ENCODE results near the gene DOCK10. TPM values are rescaled to one million over a fixed set of nuclear protein-coding genes. Genes with fewer than 3 reads are reported as not detected.

DOCK10 gene
- total RNA-seq, 5 donors from 2014 or later (not counting 1 experiment from before 2014, with no cell fraction given), result 206 to 266 (median 235) TPM

- WGBS (ENCODE audit: insufficient coverage), result 86% methylated on average over 1 of the region's 4 CpGs
- ChIA-PET POLR2A (interaction anchor here in 1 of 2 donors (0.6 kb wide), 1 partner anchor 20 kb away, joined by 10 read pairs; the partner anchor contains the start of gene DOCK10), CTCF (interaction anchor here (0.6 to 1.8 kb wide), 2 partner anchors 11 to 243 kb away, joined by 3 to 5 read pairs; no protein-coding TSS in a partner anchor)
- DNase-seq (no peak), ATAC-seq (replicated peaks in 1 of 4) (no peak)
- peaks cover 86 to 90% (median 89%) of the 10 kb centered on the region in 3 donors for H3K4me1 Mint-ChIP-seq
- Histone ChIP-seq H3K9me3 (no peaks in the 10 kb centered on the region), H3K36me3 (ENCODE audit: control insufficient read depth in 2 of 2, extremely low read depth in 1 of 2, insufficient read depth in 1 of 2, low read length in 1 of 2) (peaks cover 0 to 5% of the 10 kb centered on the region in 2 donors), H3K4me3 (ENCODE audit: control insufficient read depth in 1 of 2, extremely low read depth in 1 of 2, low read length in 1 of 2) (no peak overlapping the region), H3K27me3 (replicated peaks in 1 of 2; ENCODE audit: control insufficient read depth in 2 of 2, extremely low read depth in 1 of 2, insufficient read depth in 2 of 2, low read length in 1 of 2) (no peaks in the 10 kb centered on the region), H3K4me1 (ENCODE audit: control insufficient read depth in 1 of 2, extremely low read depth in 1 of 2, insufficient read depth in 2 of 2, low read length in 2 of 2) (peaks cover 21 to 39% of the 10 kb centered on the region in 2 experiments), H3K27ac (ENCODE audit: low read length) (no peak overlapping the region)
- no peaks in the 10 kb centered on the region for H3K9me3 Mint-ChIP-seq
- H3K27me3 Mint-ChIP-seq, result no peaks in the 10 kb centered on the region
- peak overlapping the region; percentile 17 to 74 for H3K27ac Mint-ChIP-seq
- H3K36me3 Mint-ChIP-seq, result peaks cover 25% of the 10 kb centered on the region
- H3K4me3 Mint-ChIP-seq, result peak overlapping the region in 1 of 3 donors; percentile 14
These were observed 20.1 kb downstream of the DOCK10 start for GRCh38 chr2:225022188-225022587.

GRCh38 chr2:225020168-225020849 lies 22.0 kb downstream of the DOCK10 start:
- CTCF ChIA-PET, result interaction anchor here in 1 of 2 donors (0.5 to 1.8 kb wide), 2 partner anchors 9 to 1299 kb away, joined by 4 to 5 read pairs; no protein-coding TSS in a partner anchor
- no peaks in the 10 kb centered on the region for H3K27me3 ChIP-seq (replicated peaks in 1 of 2; ENCODE audit: control insufficient read depth in 2 of 2, extremely low read depth in 1 of 2, insufficient read depth in 2 of 2, low read length in 1 of 2)
- POLR2A ChIA-PET, result interaction anchor here in 1 of 2 donors (0.6 kb wide), 1 partner anchor 106 kb away, joined by 3 read pairs; no protein-coding TSS in a partner anchor
- no CpG with 5 or more reads among the region's 3 CpGs for WGBS (ENCODE audit: insufficient coverage)
- H3K27me3 Mint-ChIP-seq, result no peaks in the 10 kb centered on the region
- H3K36me3 ChIP-seq (ENCODE audit: control insufficient read depth in 2 of 2, extremely low read depth in 1 of 2, insufficient read depth in 1 of 2, low read length in 1 of 2), result peaks cover 0 to 5% of the 10 kb centered on the region in 2 donors
- ATAC-seq (replicated peaks in 1 of 4) (no peak), DNase-seq (no peak)
- H3K4me3 ChIP-seq (ENCODE audit: control insufficient read depth in 1 of 2, extremely low read depth in 1 of 2, low read length in 1 of 2), result no peak overlapping the region
- no peaks in the 10 kb centered on the region for H3K9me3 Mint-ChIP-seq
- H3K4me3 Mint-ChIP-seq, result no peak overlapping the region
- no peaks in the 10 kb centered on the region for H3K9me3 ChIP-seq
- H3K36me3 Mint-ChIP-seq, result peaks cover 22% of the 10 kb centered on the region
- H3K4me1 Mint-ChIP-seq, result peaks cover 79 to 80% (median 80%) of the 10 kb centered on the region in 3 donors
- peaks cover 10 to 27% of the 10 kb centered on the region in 2 experiments for H3K4me1 ChIP-seq (ENCODE audit: control insufficient read depth in 1 of 2, extremely low read depth in 1 of 2, insufficient read depth in 2 of 2, low read length in 2 of 2)
- H3K27ac Mint-ChIP-seq, result no peak overlapping the region
- no peak overlapping the region for H3K27ac ChIP-seq (ENCODE audit: low read length)

- ATAC-seq (replicated peaks in 1 of 4), result no peak
- Mint-ChIP-seq H3K4me1 (peaks cover 77 to 79% (median 78%) of the 10 kb centered on the region in 3 donors), H3K27me3 (no peaks in the 10 kb centered on the region), H3K4me3 (no peak overlapping the region), H3K27ac (peak overlapping the region in 1 of 2 donors; percentile 22), H3K36me3 (peaks cover 22% of the 10 kb centered on the region), H3K9me3 (no peaks in the 10 kb centered on the region)
- peaks cover 7 to 19% of the 10 kb centered on the region in 2 experiments for H3K4me1 ChIP-seq (ENCODE audit: control insufficient read depth in 1 of 2, extremely low read depth in 1 of 2, insufficient read depth in 2 of 2, low read length in 2 of 2)
- H3K27ac ChIP-seq (ENCODE audit: low read length), result no peak overlapping the region
- no peaks in the 10 kb centered on the region for H3K27me3 ChIP-seq (replicated peaks in 1 of 2; ENCODE audit: control insufficient read depth in 2 of 2, extremely low read depth in 1 of 2, insufficient read depth in 2 of 2, low read length in 1 of 2)
- H3K9me3 ChIP-seq, result no peaks in the 10 kb centered on the region
- H3K4me3 ChIP-seq (ENCODE audit: control insufficient read depth in 1 of 2, extremely low read depth in 1 of 2, low read length in 1 of 2), result no peak overlapping the region
- CTCF ChIA-PET, result interaction anchor here in 1 of 2 donors (0.6 kb wide), 1 partner anchor 20 kb away, joined by 4 read pairs; no protein-coding TSS in a partner anchor
- POLR2A ChIA-PET, result no interaction called here
- no CpG with 5 or more reads among the region's 4 CpGs for WGBS (ENCODE audit: insufficient coverage)
- H3K36me3 ChIP-seq (ENCODE audit: control insufficient read depth in 2 of 2, extremely low read depth in 1 of 2, insufficient read depth in 1 of 2, low read length in 1 of 2), result peaks cover 0 to 5% of the 10 kb centered on the region in 2 donors
- no peak for DNase-seq
These were observed 23.2 kb downstream of the DOCK10 start for GRCh38 chr2:225019105-225019504.

- peaks cover 15% of the 10 kb centered on the region for H3K36me3 Mint-ChIP-seq
- H3K4me3 Mint-ChIP-seq, result no peak overlapping the region
- H3K27ac Mint-ChIP-seq, result peak overlapping the region; percentile 19 to 56
- WGBS (ENCODE audit: insufficient coverage), result no CpG with 5 or more reads among the region's 3 CpGs
- H3K4me1 ChIP-seq (ENCODE audit: control insufficient read depth in 1 of 2, extremely low read depth in 1 of 2, insufficient read depth in 2 of 2, low read length in 2 of 2), result peaks cover 10 to 11% of the 10 kb centered on the region in 2 experiments
- DNase-seq, result no peak
- no peak overlapping the region for H3K4me3 ChIP-seq (ENCODE audit: control insufficient read depth in 1 of 2, extremely low read depth in 1 of 2, low read length in 1 of 2)
- no peaks in the 10 kb centered on the region for H3K27me3 ChIP-seq (replicated peaks in 1 of 2; ENCODE audit: control insufficient read depth in 2 of 2, extremely low read depth in 1 of 2, insufficient read depth in 2 of 2, low read length in 1 of 2)
- CTCF ChIA-PET, result interaction anchor here in 1 of 2 donors (0.5 kb wide), 2 partner anchors 107 to 1180 kb away, joined by 3 read pairs; no protein-coding TSS in a partner anchor
- POLR2A ChIA-PET, result interaction anchor here (0.6 to 1.0 kb wide), 2 partner anchors 9 to 174 kb away, joined by 3 to 4 read pairs; no protein-coding TSS in a partner anchor
- ATAC-seq (replicated peaks in 1 of 4), result no peak
- peaks cover 0 to 5% of the 10 kb centered on the region in 2 donors for H3K36me3 ChIP-seq (ENCODE audit: control insufficient read depth in 2 of 2, extremely low read depth in 1 of 2, insufficient read depth in 1 of 2, low read length in 1 of 2)
- H3K27ac ChIP-seq (ENCODE audit: low read length), result no peak overlapping the region
- H3K9me3 Mint-ChIP-seq, result no peaks in the 10 kb centered on the region
- no peaks in the 10 kb centered on the region for H3K9me3 ChIP-seq
- no peaks in the 10 kb centered on the region for H3K27me3 Mint-ChIP-seq
- H3K4me1 Mint-ChIP-seq, result peaks cover 76 to 78% (median 77%) of the 10 kb centered on the region in 3 donors
These were observed 24.6 kb downstream of the DOCK10 start for GRCh38 chr2:225017713-225018112.

GRCh38 chr2:225017098-225017685 lies 25.1 kb downstream of the DOCK10 start:
- H3K4me1 ChIP-seq (ENCODE audit: control insufficient read depth in 1 of 2, extremely low read depth in 1 of 2, insufficient read depth in 2 of 2, low read length in 2 of 2), result peaks cover 10 to 11% of the 10 kb centered on the region in 2 experiments
- no peaks in the 10 kb centered on the region for H3K27me3 ChIP-seq (replicated peaks in 1 of 2; ENCODE audit: control insufficient read depth in 2 of 2, extremely low read depth in 1 of 2, insufficient read depth in 2 of 2, low read length in 1 of 2)
- H3K27ac ChIP-seq (ENCODE audit: low read length), result no peak overlapping the region
- peaks cover 76 to 77% (median 76%) of the 10 kb centered on the region in 3 donors for H3K4me1 Mint-ChIP-seq
- peak overlapping the region; percentile 7 to 17 for H3K27ac Mint-ChIP-seq
- H3K27me3 Mint-ChIP-seq, result no peaks in the 10 kb centered on the region
- ChIA-PET CTCF (interaction anchor here in 1 of 2 donors (0.5 kb wide), 1 partner anchor 106 kb away, joined by 3 read pairs; no protein-coding TSS in a partner anchor), POLR2A (interaction anchor here in 1 of 2 donors (0.6 to 0.7 kb wide), 2 partner anchors 174 to 1054 kb away, joined by 3 to 6 read pairs; no protein-coding TSS in a partner anchor)
- no CpG with 5 or more reads among the region's 2 CpGs for WGBS (ENCODE audit: insufficient coverage)
- H3K36me3 ChIP-seq (ENCODE audit: control insufficient read depth in 2 of 2, extremely low read depth in 1 of 2, insufficient read depth in 1 of 2, low read length in 1 of 2), result peaks cover 0 to 5% of the 10 kb centered on the region in 2 donors
- H3K9me3 ChIP-seq, result no peaks in the 10 kb centered on the region
- peaks cover 13% of the 10 kb centered on the region for H3K36me3 Mint-ChIP-seq
- no peak overlapping the region for H3K4me3 Mint-ChIP-seq
- H3K9me3 Mint-ChIP-seq, result no peaks in the 10 kb centered on the region
- DNase-seq, result no peak
- no peak for ATAC-seq (replicated peaks in 1 of 4)
- H3K4me3 ChIP-seq (ENCODE audit: control insufficient read depth in 1 of 2, extremely low read depth in 1 of 2, low read length in 1 of 2), result no peak overlapping the region
